HG03095 (cell line): ENCODE results near the gene KIF25.

Experiments
- ATAC-seq: cut with Tn5 transposase; IDR thresholded peaks from one replicate; pipeline ENCODE4 v1.9.1; 2021; ENCODE audit warnings: moderate library complexity; ENCODE audit not compliant: unreplicated experiment

The KIF25 gene

GRCh38 chr6:168016176-168016620 lies 18.7 kb downstream of the KIF25 start:
- no peak for ATAC-seq

- no peak for ATAC-seq
Measured at GRCh38 chr6:168016721-168017525, 19.5 kb downstream of the KIF25 start.

GRCh38 chr6:168017629-168018028 lies 20.2 kb downstream of the KIF25 start:
- no peak for ATAC-seq

- ATAC-seq = no peak
Measured at GRCh38 chr6:168018664-168019063, 21.2 kb downstream of the KIF25 start.

- no peak for ATAC-seq
Measured at GRCh38 chr6:168020242-168020641, 22.8 kb downstream of the KIF25 start.

- no peak for ATAC-seq
Measured at GRCh38 chr6:168021581-168021980, 24.1 kb downstream of the KIF25 start.

- ATAC-seq = no peak
Measured at GRCh38 chr6:168022488-168023321, 25.2 kb downstream of the KIF25 start.

- no peak for ATAC-seq
Measured at GRCh38 chr6:168024951-168025510, 27.6 kb downstream of the KIF25 start.

GRCh38 chr6:168025831-168026710 lies 28.6 kb downstream of the KIF25 start:
- ATAC-seq = no peak

GRCh38 chr6:168026925-168027324 lies 29.5 kb downstream of the KIF25 start:
- ATAC-seq = no peak

GRCh38 chr6:168027521-168027920 lies 30.1 kb downstream of the KIF25 start:
- ATAC-seq = no peak

- no peak for ATAC-seq
Measured at GRCh38 chr6:168028181-168028580, 30.7 kb downstream of the KIF25 start.

GRCh38 chr6:168029459-168030217 lies 32.2 kb downstream of the KIF25 start:
- ATAC-seq = no peak

- ATAC-seq = no peak
Measured at GRCh38 chr6:168030218-168030746, 32.8 kb downstream of the KIF25 start.

- ATAC-seq = no peak
Measured at GRCh38 chr6:168030908-168031307, 33.4 kb downstream of the KIF25 start.

- ATAC-seq = no peak
Measured at GRCh38 chr6:168031411-168031971, 34.0 kb downstream of the KIF25 start.

GRCh38 chr6:168032005-168032760 lies 34.7 kb downstream of the KIF25 start:
- ATAC-seq = no peak

- ATAC-seq = no peak
Measured at GRCh38 chr6:168033791-168034190, 36.3 kb downstream of the KIF25 start.

- ATAC-seq = no peak
Measured at GRCh38 chr6:168034537-168034936, 37.1 kb downstream of the KIF25 start.
